Measurements from ENCODE around the gene FAM83B.

FAM83B gene

GRCh38 chr6:54868556-54868955 is 22.0 kb downstream of the FAM83B start:
- no peak for TF ChIP-seq CTCF (IDR thresholded peaks at IDR 0.05; ENCODE audit: poor library complexity, severe bottlenecking)
- Histone ChIP-seq H3K27me3 (ENCODE audit: insufficient read depth, poor library complexity, severe bottlenecking) (no peaks in the 10 kb centered on the region), H3K4me3 (ENCODE audit: severe bottlenecking) (no peak overlapping the region), H3K9me3 (ENCODE audit: severe bottlenecking) (no peaks in the 10 kb centered on the region), H3K27ac (ENCODE audit: poor library complexity, severe bottlenecking) (no peak overlapping the region), H3K36me3 (ENCODE audit: low read depth) (peaks cover 46% of the 10 kb centered on the region), H3K4me1 (ENCODE audit: insufficient read depth, poor library complexity, severe bottlenecking) (peaks cover 32% of the 10 kb centered on the region)
- DNase-seq (ENCODE audit: low spot score) (no peak), ATAC-seq (ENCODE audit: low read depth) (no peak)

GRCh38 chr6:54873599-54873998 is 27.0 kb downstream of the FAM83B start:
- TF ChIP-seq CTCF (IDR thresholded peaks at IDR 0.05; ENCODE audit: poor library complexity, severe bottlenecking), result no peak

GRCh38 chr6:54874349-54875048 is 27.9 kb downstream of the FAM83B start:
- no peak for TF ChIP-seq CTCF (IDR thresholded peaks at IDR 0.05; ENCODE audit: poor library complexity, severe bottlenecking)
- ATAC-seq (ENCODE audit: low read depth), result peak; percentile 99
- Histone ChIP-seq H3K27me3 (ENCODE audit: insufficient read depth, poor library complexity, severe bottlenecking) (no peaks in the 10 kb centered on the region), H3K4me3 (ENCODE audit: severe bottlenecking) (no peak overlapping the region), H3K4me1 (ENCODE audit: insufficient read depth, poor library complexity, severe bottlenecking) (peaks cover 62% of the 10 kb centered on the region), H3K9me3 (ENCODE audit: severe bottlenecking) (no peaks in the 10 kb centered on the region), H3K27ac (ENCODE audit: poor library complexity, severe bottlenecking) (peak overlapping the region; percentile 90), H3K36me3 (ENCODE audit: low read depth) (peaks cover 48% of the 10 kb centered on the region)
- DNase-seq (ENCODE audit: low spot score), result no peak

More at GRCh38 chr6:54873599-54873998, 27.0 kb downstream of the FAM83B start:
- peaks cover 51% of the 10 kb centered on the region for H3K36me3 ChIP-seq (ENCODE audit: low read depth)
- peaks cover 55% of the 10 kb centered on the region for H3K4me1 ChIP-seq (ENCODE audit: insufficient read depth, poor library complexity, severe bottlenecking)
- H3K4me3 ChIP-seq (ENCODE audit: severe bottlenecking), result no peak overlapping the region
- H3K27me3 ChIP-seq (ENCODE audit: insufficient read depth, poor library complexity, severe bottlenecking), result no peaks in the 10 kb centered on the region
- no peaks in the 10 kb centered on the region for H3K9me3 ChIP-seq (ENCODE audit: severe bottlenecking)
- ATAC-seq (ENCODE audit: low read depth) (no peak), DNase-seq (ENCODE audit: low spot score) (no peak)
- H3K27ac ChIP-seq (ENCODE audit: poor library complexity, severe bottlenecking), result peak overlapping the region; percentile 90

GRCh38 chr6:54875539-54875938 is 29.0 kb downstream of the FAM83B start:
- no peaks in the 10 kb centered on the region for H3K9me3 ChIP-seq (ENCODE audit: severe bottlenecking)
- DNase-seq (ENCODE audit: low spot score), result no peak
- no peak for ATAC-seq (ENCODE audit: low read depth)
- H3K27ac ChIP-seq (ENCODE audit: poor library complexity, severe bottlenecking), result peak overlapping the region; percentile 90
- H3K4me3 ChIP-seq (ENCODE audit: severe bottlenecking), result no peak overlapping the region
- H3K36me3 ChIP-seq (ENCODE audit: low read depth), result peaks cover 37% of the 10 kb centered on the region
- H3K27me3 ChIP-seq (ENCODE audit: insufficient read depth, poor library complexity, severe bottlenecking), result no peaks in the 10 kb centered on the region
- TF ChIP-seq CTCF (IDR thresholded peaks at IDR 0.05; ENCODE audit: poor library complexity, severe bottlenecking), result no peak
- H3K4me1 ChIP-seq (ENCODE audit: insufficient read depth, poor library complexity, severe bottlenecking), result peaks cover 68% of the 10 kb centered on the region

GRCh38 chr6:54876365-54876764 is 29.8 kb downstream of the FAM83B start:
- Histone ChIP-seq H3K9me3 (ENCODE audit: severe bottlenecking) (no peaks in the 10 kb centered on the region), H3K27me3 (ENCODE audit: insufficient read depth, poor library complexity, severe bottlenecking) (no peaks in the 10 kb centered on the region), H3K36me3 (ENCODE audit: low read depth) (peaks cover 29% of the 10 kb centered on the region), H3K4me1 (ENCODE audit: insufficient read depth, poor library complexity, severe bottlenecking) (peaks cover 72% of the 10 kb centered on the region), H3K4me3 (ENCODE audit: severe bottlenecking) (no peak overlapping the region), H3K27ac (ENCODE audit: poor library complexity, severe bottlenecking) (peak overlapping the region; percentile 90)
- DNase-seq (ENCODE audit: low spot score) (no peak), ATAC-seq (ENCODE audit: low read depth) (no peak)
- TF ChIP-seq CTCF (IDR thresholded peaks at IDR 0.05; ENCODE audit: poor library complexity, severe bottlenecking), result no peak
